ENCODE measurements around the gene IGF1R.

IGF1R gene

DNA sequence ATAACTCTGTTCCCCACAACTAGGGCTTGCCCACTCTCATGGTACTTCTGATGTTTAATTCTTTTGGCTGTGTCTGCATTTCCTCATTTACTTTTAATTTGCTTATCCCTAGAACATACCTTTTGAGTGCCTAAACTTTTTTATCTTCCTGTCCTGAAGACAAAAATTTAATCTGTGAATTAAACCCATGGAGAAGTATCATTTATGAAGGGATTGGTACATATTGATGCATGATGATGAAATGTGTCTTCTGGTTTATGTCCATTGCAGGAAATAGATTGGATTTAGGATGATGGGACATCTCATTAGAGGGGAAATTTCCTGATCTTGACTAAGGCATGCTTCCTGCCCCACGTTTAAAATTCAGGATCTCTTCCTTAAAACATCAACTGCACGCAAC is 249.8 kb downstream of the IGF1R start:
- no peak for DNase-seq

DNA sequence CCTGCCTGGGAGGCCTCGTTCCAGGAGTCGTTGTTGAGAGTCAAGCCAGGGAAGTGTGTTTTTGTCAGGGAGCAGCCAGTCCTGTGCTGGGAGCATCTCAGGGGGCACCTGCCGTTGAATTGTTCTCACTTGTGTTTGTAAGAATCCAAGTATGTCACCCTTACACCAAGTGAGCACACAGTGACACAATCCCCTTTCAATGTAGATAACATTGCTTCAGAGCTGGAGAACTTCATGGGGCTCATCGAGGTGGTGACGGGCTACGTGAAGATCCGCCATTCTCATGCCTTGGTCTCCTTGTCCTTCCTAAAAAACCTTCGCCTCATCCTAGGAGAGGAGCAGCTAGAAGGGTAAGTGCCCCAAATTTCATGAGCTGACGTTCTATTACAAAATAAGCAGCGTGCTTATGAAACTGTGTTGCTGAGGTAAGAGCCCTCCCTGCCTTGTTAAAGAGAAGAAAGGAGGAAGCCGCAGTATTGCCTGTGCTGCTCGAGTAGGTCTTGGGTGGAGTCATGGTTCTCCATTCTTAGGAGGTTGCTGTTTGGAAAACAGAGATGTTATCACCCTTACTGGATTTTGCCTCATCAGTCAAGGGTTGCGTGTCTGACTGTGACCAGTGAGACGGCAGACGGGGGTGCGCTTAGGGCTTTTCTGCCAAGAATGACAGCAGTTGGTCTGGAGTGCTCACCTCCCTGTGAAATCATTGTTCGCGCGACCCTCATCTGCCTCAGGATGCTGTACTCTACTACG is 251.1 kb downstream of the IGF1R start:
- no peak for DNase-seq

DNA sequence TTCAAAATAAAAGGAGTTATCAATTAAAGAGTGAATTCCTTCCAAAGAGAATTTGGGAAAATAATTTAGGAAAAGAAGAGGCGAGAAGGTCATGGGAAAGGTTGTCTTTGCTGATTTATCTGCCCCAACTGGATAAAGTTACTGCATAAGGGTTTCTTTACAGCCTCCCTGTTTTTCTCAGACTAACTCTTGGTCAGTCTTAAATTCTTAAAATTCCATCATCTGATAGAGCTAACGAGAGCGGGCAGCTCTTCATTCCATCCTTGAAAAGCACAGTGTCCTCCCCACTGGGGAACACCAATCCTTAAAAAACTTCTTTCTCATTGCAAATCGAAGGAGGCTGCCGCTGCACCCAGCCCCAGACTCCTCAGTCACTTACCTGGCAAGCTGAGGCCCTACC is 252.0 kb downstream of the IGF1R start:
- peak; percentile 70 for DNase-seq

DNA sequence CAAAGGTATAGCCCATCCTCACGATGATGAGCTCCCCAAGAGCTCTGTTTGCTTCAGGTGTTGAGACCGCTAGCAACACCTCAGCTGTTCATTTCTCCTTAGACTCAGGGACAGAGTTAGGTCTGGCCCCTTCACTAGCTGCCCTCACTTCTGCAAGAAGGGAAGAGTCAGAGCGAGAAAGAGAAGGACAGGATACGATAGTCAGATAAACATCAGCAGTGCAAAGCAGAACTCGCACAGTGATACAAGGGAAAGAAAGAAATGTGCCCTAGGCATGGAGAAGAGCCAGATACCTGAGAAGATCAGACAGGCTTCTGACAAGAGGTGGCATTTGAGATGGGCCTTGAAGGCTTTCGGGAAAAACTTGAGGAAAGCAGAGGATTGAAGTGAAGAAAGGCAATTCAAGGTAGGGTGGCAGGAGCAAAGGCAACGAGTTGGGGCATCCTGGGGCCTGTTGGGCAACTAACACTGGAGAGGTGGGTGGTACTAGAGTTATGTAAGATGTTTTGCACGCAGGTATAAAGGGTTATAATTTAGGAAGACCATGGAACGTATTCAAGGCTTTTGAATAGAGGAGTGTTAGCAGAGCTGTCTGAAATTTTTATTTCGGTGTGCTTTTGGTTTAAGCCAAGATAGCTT is 253.2 kb downstream of the IGF1R start:
- no peak for DNase-seq

DNA sequence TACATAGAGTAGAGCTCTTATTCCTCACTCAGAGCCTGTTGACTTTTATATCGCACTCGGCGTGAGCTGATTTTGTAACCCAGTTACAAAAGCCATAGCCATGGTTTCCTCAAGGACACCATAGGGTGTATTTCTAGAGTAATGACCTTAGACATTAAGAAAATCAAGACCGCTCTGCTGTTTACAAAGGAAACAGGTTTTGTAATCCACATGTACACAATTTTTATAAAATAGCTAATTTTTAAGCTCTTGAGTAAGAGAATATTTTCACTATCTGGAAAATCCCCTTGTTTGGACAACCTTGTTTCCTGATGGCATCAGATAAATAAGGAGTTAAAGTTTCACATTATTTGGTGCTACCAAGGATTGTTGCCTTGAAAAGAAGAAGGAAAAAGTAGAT is 254.6 kb downstream of the IGF1R start:
- DNase-seq, result no peak

DNA sequence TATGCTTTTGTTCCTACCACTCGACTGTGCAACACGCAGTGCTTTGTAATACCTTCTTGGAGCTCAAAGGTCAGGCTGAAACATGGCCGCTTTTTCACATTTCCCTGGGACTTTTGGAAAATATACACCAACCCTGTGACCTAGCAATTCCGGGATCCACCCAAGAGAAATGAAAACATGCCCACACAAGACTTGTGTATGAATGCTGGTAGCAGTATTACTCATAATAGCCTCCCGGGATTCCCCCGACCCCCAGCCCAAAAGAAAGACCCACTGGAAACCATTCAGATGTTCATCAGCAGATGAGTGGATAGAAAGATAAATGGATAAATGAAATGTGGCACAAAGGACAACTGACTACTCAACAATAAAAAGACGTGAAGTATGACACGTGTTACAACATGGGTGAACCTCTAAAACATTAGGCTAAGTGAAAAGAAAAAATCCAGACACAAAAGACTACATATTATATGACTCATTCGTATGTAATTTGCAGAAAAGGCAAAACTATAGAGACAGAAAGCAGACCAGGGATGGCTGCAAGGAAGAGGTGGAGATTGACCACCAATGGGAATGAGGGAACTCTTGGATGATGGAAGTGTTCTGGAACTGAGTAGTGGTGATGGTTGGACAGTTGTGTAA is 255.2 kb downstream of the IGF1R start:
- DNase-seq, result peak; percentile 91

DNA sequence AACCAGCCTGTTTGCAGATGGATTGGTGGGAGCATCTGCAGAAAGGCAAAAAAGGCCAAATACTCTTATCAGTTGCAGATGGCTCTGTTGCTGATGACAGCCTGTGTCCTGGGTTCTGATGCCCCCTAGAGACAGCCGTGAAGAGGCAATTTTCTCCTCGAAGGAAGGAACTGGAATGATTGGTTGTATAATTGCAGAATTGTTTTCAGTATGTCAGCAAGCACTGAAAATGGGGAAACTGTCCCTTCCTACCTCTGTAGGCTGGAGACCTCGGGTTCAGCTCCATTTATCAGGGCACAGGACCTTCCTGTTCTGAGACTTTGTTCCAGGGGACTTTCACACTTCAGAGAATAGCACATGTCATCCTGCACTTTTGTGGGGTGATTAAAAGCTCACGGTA is 256.2 kb downstream of the IGF1R start:
- peak; percentile 80 for DNase-seq

DNA sequence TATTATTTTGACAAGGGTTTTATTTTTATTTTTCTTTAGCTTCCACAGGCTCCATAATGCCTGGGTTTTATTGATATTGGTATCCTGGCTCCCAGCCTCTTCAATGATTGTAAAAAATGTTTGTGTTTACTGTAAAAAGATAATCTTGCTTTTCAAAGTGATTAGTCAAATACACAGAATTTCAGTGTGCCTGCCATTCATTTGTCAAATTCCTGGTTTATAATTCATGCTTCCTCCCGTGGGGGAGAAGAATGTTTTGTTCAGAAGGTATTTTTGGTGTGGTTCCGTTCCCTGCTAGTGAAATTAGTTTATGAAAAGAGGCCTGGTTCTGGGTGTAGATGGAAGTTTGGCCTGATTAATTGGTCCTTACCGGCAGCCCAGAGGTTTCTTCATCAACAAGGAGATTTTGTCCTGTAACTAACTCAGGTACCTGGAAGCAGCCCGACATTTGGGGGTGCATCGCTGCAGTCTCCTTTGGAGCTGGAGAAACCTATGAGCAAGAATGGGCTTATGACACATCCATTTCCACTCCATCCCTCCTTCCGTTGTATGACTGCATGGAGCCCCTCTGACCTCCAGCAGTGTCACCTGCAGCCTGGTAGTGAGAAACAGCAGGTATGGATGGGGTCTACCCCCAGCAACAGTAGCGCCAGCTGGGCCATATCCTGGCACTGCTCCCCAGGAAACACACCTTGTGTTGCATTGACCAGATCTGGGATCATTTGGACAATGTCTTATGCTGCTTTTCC is 257.8 kb downstream of the IGF1R start:
- DNase-seq, result peak; percentile 46

DNA sequence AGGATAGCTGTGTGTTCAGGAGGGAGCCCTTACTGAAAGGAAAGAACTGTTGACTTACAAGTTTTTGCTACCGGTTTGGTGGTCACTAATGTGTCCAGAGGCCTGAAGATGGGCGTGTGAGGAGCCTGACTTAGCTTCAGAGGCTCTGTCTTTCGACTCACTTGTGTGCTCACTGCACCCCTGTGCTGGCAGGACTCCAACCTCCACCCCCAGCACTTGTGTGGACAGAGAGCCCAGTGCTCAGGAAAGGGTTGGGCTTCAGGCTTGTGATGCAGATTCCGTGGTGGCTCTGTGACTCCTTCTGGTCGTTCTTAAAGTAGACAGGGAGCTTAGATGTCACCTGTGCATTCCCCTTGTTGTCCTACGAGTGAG is 258.4 kb downstream of the IGF1R start:
- peak; percentile 47 for DNase-seq

DNA sequence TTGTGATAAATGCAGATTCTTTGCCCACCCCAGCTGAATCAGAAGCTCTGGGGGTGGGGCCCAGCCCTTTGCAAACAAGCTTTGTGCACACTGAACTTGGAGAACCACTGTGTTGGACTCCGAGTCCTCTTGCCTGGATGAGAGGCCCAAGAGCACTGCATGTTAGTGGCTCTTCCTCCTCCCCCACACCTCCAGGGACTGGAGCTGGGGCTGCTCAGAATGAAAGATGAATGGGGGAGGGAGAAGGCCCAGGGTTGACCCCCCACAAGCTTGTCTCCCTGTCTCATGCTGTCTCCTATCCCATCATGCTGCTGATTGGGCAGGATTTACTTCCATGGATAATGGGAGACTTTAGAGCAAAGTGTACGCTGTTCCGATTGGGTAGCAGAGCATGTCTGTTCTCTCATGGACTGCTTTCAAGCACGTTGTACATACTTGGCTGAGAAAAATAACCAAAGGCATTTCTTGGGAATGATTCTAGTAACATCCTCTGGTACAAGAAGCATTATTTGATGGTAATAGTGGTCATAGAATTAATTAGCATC is 259.7 kb downstream of the IGF1R start:
- no peak for DNase-seq

DNA sequence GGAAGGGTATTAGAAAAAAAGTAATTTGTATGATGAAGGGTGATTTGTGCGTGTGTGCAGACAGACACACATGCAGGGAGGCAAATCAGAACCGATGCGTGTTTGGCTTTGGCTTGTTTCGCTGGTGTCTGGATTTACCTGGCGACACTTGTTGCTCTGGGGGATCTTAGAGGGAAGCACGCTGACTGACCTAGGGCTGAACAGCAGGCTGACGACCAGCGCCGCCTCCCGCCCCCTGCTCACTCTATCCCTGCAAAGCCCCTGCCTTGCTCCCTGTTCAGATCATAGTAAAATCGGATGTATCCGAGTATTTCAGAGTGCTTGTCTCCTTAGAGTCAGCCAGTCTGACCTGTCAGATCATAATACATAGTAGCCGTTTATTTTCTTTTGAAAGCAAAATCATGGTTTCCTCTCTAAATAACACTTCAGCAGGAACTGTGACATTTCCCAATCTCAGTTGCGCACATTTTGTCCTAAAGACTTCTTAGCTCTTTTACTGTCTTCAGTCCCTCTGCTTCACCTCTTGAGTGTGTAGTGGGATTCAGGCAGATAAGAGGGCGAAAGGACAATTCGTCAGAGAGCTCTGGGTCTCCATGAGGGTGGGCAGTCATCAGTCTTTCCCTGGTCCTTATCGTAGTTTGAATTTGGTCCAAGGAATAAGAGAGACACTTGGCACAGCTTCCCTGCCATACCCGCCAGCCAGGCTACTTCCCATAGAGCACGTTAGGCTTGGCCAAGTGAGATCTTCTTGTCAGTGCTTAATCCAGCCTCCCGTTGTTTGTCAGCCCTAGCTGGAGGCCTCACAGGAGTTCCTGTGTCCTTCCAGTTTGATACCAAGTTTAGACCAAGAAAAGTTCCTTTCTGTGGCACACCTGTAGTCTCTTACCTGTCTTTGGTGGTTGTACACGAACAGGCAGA is 261.9 kb downstream of the IGF1R start:
- no peak for DNase-seq

DNA sequence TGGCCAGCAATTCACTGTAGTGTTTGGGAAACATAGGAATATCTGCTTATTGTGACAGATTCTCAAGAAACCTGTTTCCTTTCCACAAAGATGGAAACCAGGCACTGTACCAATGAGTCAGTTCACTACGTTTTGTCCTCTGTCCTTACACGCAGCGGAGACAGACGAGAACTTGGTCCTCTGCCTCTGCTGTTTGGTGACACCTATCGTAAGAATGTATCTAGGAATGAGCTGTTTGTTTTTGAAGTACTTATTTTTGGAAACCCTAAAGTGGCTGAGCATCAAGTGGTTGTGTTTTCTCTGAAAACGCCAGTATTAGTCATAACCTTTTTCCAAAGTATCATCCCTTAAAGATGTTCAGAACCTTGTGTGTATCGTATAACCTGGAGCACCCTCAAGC is 266.3 kb downstream of the IGF1R start:
- peak; percentile 80 for DNase-seq

DNA sequence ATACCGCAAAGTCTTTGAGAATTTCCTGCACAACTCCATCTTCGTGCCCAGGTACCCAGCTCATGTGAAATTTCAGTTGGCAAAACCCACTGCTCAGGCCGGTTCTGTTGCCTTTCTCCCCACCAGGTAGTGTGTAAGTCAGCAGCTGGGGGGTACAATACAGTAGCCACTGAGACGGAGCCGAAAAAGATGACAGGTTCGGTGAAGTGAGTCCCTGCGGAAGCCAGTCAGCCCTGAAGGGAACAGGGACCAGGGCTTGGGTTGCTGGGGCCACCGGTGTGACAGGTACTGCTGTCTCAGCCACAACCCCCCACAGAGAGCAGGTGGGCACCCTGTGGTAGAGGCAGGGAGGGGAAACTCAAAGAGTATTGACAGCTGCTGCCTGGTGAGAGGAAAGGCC is 268.5 kb downstream of the IGF1R start:
- DNase-seq, result no peak

DNA sequence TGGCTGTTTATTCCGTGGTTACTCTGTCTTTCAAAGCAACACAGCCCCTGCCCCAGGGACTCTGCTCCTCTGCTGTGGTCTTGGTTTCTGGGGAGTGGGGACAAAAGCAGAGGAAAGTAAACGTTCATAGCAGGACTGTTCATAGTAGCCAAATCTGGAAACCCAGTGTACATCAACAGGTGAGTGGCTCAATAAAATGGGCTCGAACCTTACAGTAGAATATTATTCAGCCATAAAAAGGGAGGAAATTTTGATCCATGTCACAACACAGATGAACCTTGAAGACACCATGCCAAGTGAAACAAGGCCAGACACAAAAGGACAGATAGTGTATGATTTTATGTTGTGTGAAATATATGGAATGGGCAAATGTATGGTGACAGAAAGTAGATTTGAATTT is 269.1 kb downstream of the IGF1R start:
- DNase-seq, result no peak

DNA sequence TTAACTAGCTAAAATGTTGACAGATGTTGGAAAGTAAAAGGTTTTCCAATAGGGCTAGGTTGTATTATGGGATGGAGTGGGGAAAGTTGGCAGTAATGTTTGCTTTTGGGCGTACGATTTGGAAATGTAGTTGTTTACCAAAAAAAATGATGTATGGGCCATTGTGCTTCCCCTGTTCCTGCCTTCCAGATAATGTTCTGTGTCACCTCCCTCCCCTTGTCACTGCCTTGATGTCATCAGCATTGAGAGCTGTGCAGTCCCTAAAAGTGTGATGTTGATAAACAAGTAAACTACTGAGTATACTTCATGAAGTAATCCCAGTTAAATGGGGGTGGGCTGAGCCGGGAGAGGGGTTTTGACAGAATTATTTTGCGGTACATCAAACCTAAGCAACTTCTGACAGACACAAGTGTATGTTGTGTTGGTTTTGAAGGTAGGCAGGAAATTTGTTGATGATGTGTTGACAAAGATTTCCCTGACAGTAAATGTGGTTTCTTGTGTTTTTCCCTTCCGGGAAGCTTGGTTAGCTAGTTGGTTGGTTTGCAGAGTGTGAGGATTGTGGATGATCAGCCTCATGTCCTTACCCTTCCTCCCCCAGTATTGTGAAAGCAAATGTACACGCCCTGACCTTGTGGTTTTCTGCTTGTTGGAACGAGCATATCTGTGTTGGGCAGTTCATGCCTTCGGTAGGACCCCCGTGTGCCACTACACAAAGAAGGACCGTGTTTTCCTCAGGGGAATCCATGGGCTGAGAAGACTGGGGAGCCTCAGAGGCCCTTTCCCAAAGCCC is 271.9 kb downstream of the IGF1R start:
- no peak for DNase-seq

DNA sequence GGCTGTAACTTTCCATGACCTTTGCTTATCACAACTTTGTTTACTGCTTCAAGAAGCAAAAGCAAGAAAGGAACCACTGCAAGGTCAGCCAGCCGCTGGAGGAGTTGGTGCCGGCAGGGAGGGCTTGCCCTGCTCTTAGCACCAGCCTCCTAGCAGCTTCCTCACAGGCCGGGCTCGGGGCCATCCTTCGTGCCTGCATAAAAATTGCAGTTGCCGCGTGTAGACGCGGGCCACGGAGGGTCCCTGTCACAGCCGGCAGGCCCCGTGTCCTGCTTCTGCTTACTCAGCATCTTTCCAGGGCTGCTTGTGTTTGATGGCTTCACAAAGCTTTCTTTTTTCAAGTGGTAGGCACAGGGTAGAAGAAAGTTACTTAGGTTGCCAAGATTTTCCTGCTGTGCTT is 274.8 kb downstream of the IGF1R start:
- no peak for DNase-seq

DNA sequence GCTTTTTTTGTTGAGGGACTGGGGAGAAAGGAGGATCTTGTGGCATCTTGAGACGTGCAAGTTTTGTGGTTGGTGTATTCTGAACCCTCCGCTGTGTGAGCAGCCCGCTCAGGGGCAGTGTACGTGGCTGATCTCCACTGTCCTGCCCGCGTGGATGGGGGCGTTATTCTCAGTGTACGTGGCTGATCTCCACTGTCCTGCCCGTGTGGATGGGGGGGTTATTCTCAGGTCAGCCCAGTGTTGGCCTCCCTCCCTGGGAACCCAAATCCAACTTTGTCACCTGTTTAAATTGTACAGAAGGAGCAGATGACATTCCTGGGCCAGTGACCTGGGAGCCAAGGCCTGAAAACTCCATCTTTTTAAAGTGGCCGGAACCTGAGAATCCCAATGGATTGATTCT is 275.2 kb downstream of the IGF1R start:
- no peak for DNase-seq

DNA sequence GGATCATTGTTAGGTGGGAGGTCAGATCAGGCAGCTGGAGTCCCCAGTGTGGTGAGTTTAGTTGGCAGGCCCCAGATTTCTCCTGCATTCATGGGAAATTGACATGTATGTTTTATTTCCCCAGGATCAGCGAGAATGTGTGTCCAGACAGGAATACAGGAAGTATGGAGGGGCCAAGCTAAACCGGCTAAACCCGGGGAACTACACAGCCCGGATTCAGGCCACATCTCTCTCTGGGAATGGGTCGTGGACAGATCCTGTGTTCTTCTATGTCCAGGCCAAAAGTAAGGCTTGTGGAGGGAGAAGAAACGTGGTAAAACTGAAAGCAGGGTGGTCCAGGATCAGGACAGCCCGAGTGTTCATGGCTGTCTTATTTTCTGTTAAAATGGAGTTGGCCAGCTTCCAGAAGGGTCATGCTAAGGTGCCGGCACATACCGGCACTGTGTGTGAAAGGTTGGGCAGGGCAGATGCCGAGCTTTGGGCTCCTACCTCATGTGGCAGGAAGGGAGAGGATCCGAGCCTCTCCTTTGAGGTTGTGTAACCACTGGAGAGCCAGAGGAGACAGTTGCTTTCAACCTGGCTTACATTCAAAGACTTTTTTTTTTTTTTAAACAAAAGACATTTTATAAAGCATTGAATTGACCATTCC is 276.2 kb downstream of the IGF1R start:
- DNase-seq, result no peak

DNA sequence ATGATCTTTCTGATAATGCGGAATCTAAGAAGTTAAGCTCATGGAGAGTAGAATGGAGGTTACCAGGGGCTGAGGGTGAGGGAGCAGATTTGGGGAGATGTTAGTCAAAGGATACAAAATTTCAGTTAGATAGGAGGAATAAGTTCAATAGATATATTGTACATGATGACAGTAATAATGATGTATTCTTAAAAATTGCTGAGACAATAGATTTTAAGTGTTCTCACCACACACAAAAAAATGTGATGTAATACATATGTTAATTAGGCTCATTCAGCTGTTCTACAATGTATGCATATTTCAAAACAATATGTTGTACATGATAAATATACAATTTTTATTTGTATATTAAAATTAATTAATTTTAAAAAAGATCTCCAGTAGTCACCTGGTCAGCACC is 277.9 kb downstream of the IGF1R start:
- no peak for DNase-seq

DNA sequence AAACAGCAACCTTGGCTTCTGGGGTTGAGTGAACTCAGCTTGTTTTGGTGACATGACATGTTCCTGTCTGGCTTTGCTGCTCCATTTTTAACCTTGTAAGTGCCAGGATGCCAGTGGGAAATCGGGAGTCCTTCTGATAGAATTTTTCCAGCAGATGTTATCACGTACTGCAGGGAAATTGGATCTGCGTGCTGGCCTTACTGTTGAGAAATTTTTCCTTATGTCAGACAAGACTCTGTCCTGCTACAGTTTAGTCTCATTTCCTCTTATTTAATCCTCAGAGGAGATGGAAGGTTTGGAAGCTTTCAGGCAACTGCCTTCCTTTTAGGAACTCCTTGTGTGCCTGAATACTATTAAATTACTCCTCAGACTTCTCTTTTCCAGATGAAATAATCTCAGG is 278.7 kb downstream of the IGF1R start:
- DNase-seq, result peak; percentile 11

DNA sequence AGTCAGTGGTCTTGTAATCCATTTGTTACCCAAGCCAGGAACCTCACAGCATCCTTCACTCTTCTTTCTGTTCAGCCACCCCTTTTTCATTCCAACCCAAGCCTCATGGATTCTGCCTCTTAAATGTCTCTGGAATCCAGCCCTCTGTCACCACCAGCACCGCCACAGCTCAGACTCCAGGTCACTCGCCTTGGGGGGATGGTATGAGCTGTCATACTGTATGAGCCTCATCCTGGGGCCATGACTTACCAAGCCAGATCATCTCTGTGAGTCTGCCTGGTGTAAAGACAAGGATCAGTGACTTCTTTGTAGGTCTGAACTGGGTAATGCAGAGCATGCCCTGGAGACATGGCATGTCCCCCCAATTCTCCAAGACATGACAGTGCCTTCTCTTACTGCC is 279.7 kb downstream of the IGF1R start:
- DNase-seq, result no peak
